Measurements from ENCODE around the gene IL4I1. TPM values are rescaled to one million over a fixed set of nuclear protein-coding genes. Genes with fewer than 3 reads are reported as not detected.

IL4I1 gene
- total and polyA plus RNA-seq, 10 donors = 1.1 to 20.2 (median 4.8) TPM

GRCh38 chr19:49894879-49895565, 1.7 kb downstream of the IL4I1 start:
- 77 to 90% (median 80%) methylated on average over 10 to 17 of the region's 17 CpGs for WGBS, 5 donors
- Histone ChIP-seq H3K36me3 (no peaks in the 10 kb centered on the region), H3K27ac (peak overlapping the region in 1 of 8 donors; percentile 11), H3K4me3 (no peak overlapping the region), H3K9me3 (no peaks in the 10 kb centered on the region), H3K4me1 (peaks cover 25 to 61% (median 45%) of the 10 kb centered on the region in 6 donors), H3K27me3 (replicated peaks in 1 of 7) (peaks cover 0 to 10% (median 0%) of the 10 kb centered on the region in 7 donors)
- intact Hi-C loops (cut with DNase I; ENCODE audit: low total_unique reads) = no loop called here
- no peak for TF ChIP-seq POLR2A (IDR thresholded peaks at IDR 0.05)
- TF ChIP-seq POLR2AphosphoS5 (IDR thresholded peaks at IDR 0.05) = no peak
- TF ChIP-seq CTCF (IDR thresholded peaks at IDR 0.05 in 8 of 11, conservative IDR thresholded peaks at IDR 0.05 in 3 of 11) = no peak
- DNase-seq = no peak

- 82 to 95% (median 91%) methylated on average over 18 of the region's 18 CpGs for WGBS, 5 donors
- no peak for DNase-seq
- intact Hi-C loops (cut with DNase I; ENCODE audit: low total_unique reads) = no loop called here
- H3K4me3 ChIP-seq = no peak overlapping the region
- H3K27ac ChIP-seq = no peak overlapping the region
- H3K36me3 ChIP-seq = peaks cover 0 to 3% (median 0%) of the 10 kb centered on the region in 6 donors
- TF ChIP-seq POLR2AphosphoS5 (IDR thresholded peaks at IDR 0.05) (no peak), CTCF (IDR thresholded peaks at IDR 0.05 in 8 of 11, conservative IDR thresholded peaks at IDR 0.05 in 3 of 11) (no peak), POLR2A (IDR thresholded peaks at IDR 0.05) (no peak)
- peaks cover 26 to 69% (median 51%) of the 10 kb centered on the region in 6 donors for H3K4me1 ChIP-seq
- peaks cover 0 to 10% (median 0%) of the 10 kb centered on the region in 7 donors for H3K27me3 ChIP-seq (replicated peaks in 1 of 7)
- H3K9me3 ChIP-seq = no peaks in the 10 kb centered on the region
Observed at GRCh38 chr19:49894011-49894664, 2.5 kb downstream of the IL4I1 start.

- intact Hi-C loops (cut with DNase I; ENCODE audit: low total_unique reads) = no loop called here
- H3K4me3 ChIP-seq = no peak overlapping the region
- H3K27ac ChIP-seq = no peak overlapping the region
- H3K4me1 ChIP-seq = peaks cover 17 to 58% (median 43%) of the 10 kb centered on the region in 6 donors
- H3K9me3 ChIP-seq = no peaks in the 10 kb centered on the region
- H3K36me3 ChIP-seq = peaks cover 0 to 17% (median 2%) of the 10 kb centered on the region in 6 donors
- H3K27me3 ChIP-seq (replicated peaks in 1 of 7) = peaks cover 0 to 10% (median 0%) of the 10 kb centered on the region in 7 donors
- 73 to 96% (median 90%) methylated on average over 1 of the region's 1 CpG for WGBS, 5 donors
- DNase-seq = no peak
- no peak for TF ChIP-seq POLR2AphosphoS5 (IDR thresholded peaks at IDR 0.05)
- TF ChIP-seq POLR2A (IDR thresholded peaks at IDR 0.05) = no peak
- TF ChIP-seq CTCF (IDR thresholded peaks at IDR 0.05 in 8 of 11, conservative IDR thresholded peaks at IDR 0.05 in 3 of 11) = no peak
Observed at GRCh38 chr19:49892716-49893115, 4.0 kb downstream of the IL4I1 start.

- H3K27ac ChIP-seq = peak overlapping the region in 1 of 8 donors; percentile 4
- H3K9me3 ChIP-seq = no peaks in the 10 kb centered on the region
- peaks cover 0 to 10% (median 0%) of the 10 kb centered on the region in 7 donors for H3K27me3 ChIP-seq (replicated peaks in 1 of 7)
Observed at GRCh38 chr19:49891393-49891792, 5.3 kb downstream of the IL4I1 start.

More at GRCh38 chr19:49891393-49891792, 5.3 kb downstream of the IL4I1 start:
- peaks cover 0 to 31% (median 2%) of the 10 kb centered on the region in 6 donors for H3K36me3 ChIP-seq
- no peak for DNase-seq
- no peak overlapping the region for H3K4me3 ChIP-seq
- intact Hi-C loops (cut with DNase I; ENCODE audit: low total_unique reads) = no loop called here
- no peak for TF ChIP-seq POLR2A (IDR thresholded peaks at IDR 0.05)
- no peak for TF ChIP-seq CTCF (IDR thresholded peaks at IDR 0.05 in 8 of 11, conservative IDR thresholded peaks at IDR 0.05 in 3 of 11)
- TF ChIP-seq POLR2AphosphoS5 (IDR thresholded peaks at IDR 0.05) = no peak
- H3K4me1 ChIP-seq = peaks cover 9 to 58% (median 35%) of the 10 kb centered on the region in 6 donors
- 88 to 94% (median 91%) methylated on average over 17 of the region's 17 CpGs for WGBS, 5 donors
